Esophagus mucosa (tissue), 1 donor: Measurements from ENCODE around the gene CDC42BPA. TPM values are rescaled to one million over a fixed set of nuclear protein-coding genes. Genes with fewer than 3 reads are reported as not detected.

Experiments used
- ATAC-seq: fragments of 200-7000 bp; cut with Tn5 transposase; one replicate; pipeline ENCODE4 v1.9.1; 2020
- total RNA-seq: library from RNA; stranded (reverse); gene quantifications from one replicate; pipeline ENCODE4 v1.2.4, GENCODE V29; 2023
- donor health status: DM: yes; HTN: yes; CAD: no.

The CDC42BPA gene
- total RNA-seq, 1 donor from 2014 or later: 11.1 TPM

- no peak for ATAC-seq
These were observed 17.1 kb upstream of the CDC42BPA start for GRCh38 chr1:227335242-227336020.

GRCh38 chr1:227333423-227333822 lies 15.1 kb upstream of the CDC42BPA start:
- peak; percentile 37 for ATAC-seq

GRCh38 chr1:227330279-227331076 lies 12.2 kb upstream of the CDC42BPA start:
- no peak for ATAC-seq

- ATAC-seq: no peak
These were observed 10.2 kb upstream of the CDC42BPA start for GRCh38 chr1:227328405-227329019.

GRCh38 chr1:227325156-227325555 lies 6.9 kb upstream of the CDC42BPA start:
- ATAC-seq: no peak

GRCh38 chr1:227323967-227324268 lies 5.6 kb upstream of the CDC42BPA start:
- no peak for ATAC-seq

- ATAC-seq: peak; percentile 34
These were observed 5.1 kb upstream of the CDC42BPA start for GRCh38 chr1:227323171-227323966.

GRCh38 chr1:227322376-227322775 lies 4.1 kb upstream of the CDC42BPA start:
- ATAC-seq: no peak

- no peak for ATAC-seq
These were observed 2.7 kb upstream of the CDC42BPA start for GRCh38 chr1:227321035-227321434.

- no peak for ATAC-seq
These were observed 2.2 kb upstream of the CDC42BPA start for GRCh38 chr1:227320476-227320875.

GRCh38 chr1:227318853-227319607 lies 738 bp upstream of the CDC42BPA start:
- ATAC-seq: peak; percentile 56

- ATAC-seq: no peak
These were observed 723 bp downstream of the CDC42BPA start for GRCh38 chr1:227317523-227318015.

GRCh38 chr1:227317011-227317451 lies 1.3 kb downstream of the CDC42BPA start:
- ATAC-seq: no peak

- ATAC-seq: no peak
These were observed 1.8 kb downstream of the CDC42BPA start for GRCh38 chr1:227316456-227316855.

- ATAC-seq: no peak
These were observed 2.5 kb downstream of the CDC42BPA start for GRCh38 chr1:227315629-227316346.

GRCh38 chr1:227314014-227314848 lies 4.1 kb downstream of the CDC42BPA start:
- ATAC-seq: no peak

GRCh38 chr1:227312361-227313025 lies 5.8 kb downstream of the CDC42BPA start:
- ATAC-seq: no peak

- no peak for ATAC-seq
These were observed 6.8 kb downstream of the CDC42BPA start for GRCh38 chr1:227311389-227312001.
